ENCODE data around the gene ABCG1.

ABCG1 gene

DNA sequence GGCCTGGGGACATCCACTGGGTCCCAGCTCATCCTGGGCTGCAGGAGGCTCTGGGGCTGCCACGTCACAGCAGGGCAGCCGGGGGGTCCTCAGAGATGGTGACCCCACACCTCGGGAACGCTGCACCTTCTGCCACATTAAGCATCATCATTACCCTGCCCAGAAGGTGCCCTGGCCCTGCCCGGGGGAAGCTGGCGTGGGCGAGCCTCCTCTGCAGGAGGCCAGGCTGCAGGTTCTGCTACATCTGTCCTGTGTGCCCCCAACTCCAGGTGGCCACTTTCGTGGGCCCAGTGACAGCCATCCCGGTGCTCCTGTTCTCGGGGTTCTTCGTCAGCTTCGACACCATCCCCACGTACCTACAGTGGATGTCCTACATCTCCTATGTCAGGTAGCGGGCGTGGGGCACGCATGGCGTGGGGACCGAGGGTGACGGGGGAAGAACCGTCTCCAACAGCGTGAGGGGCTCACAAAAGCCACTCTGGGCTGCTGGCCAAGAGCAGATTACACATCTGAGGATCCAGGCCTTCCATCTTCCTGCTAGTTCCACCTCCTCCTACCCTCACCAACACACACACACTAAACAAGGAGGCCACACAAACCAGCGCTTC, 75.4 kb downstream of the ABCG1 start:
- no peak for DNase-seq

DNA sequence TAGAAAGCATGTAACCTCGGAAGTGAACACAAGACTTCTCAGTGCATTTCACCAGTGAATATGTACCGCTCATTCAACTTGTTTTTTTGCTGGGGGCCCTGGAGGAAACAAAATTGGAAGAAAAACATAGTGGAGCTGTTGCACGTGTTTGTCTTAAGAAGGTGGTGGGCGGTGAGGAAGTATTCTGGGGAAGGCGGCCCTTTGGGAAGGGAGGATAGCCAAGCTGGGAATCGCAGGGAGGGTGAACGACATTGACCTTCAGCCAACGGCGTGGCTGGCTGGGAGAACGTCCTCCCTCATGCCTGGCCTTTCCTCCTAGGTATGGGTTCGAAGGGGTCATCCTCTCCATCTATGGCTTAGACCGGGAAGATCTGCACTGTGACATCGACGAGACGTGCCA, 76.9 kb downstream of the ABCG1 start:
- DNase-seq = no peak

DNA sequence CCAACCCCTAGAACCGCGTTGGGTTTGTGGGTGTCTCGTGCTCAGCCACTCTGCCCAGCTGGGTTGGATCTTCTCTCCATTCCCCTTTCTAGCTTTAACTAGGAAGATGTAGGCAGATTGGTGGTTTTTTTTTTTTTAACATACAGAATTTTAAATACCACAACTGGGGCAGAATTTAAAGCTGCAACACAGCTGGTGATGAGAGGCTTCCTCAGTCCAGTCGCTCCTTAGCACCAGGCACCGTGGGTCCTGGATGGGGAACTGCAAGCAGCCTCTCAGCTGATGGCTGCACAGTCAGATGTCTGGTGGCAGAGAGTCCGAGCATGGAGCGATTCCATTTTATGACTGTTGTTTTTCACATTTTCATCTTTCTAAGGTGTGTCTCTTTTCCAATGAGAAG, 77.6 kb downstream of the ABCG1 start:
- DNase-seq = no peak

DNA sequence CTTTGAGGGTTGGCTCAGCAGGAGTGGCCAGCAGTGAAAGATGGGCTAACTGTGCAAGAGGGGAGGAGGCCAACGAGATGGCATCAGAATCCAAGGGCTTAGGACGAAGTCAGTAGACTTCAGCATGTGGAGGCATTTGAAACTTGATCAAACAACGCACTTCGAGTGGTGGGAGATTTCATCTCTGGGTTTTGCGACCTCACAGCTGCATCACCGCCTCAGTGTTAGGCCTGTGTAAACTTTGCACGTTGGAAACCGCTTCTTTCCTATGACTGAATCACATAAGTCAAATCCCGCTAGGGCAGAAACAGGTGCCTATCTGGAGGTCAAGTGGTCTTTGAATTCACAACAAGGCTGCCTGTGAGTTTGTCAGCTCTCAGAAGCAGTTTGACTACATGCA, 78.4 kb downstream of the ABCG1 start:
- DNase-seq = no peak

DNA sequence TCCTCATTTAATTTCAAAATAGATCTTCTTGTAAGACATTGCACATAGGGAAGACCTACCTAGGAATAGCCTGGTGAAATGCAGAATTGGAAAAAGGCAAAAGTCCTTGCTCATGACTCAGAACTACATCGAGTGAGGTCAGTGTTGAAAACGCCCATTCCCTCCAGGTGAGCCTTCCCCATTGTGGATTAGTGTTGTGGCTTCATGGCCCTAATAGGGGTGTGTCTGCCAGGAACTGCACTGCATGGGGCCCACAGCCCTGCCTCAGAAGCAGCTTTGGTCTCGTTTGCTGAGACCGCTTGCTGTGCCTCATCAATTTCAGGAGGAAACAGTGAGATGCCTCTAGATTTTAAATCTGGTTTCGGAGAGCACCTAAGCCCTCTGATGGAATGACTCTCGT, 79.3 kb downstream of the ABCG1 start:
- DNase-seq = no peak

DNA sequence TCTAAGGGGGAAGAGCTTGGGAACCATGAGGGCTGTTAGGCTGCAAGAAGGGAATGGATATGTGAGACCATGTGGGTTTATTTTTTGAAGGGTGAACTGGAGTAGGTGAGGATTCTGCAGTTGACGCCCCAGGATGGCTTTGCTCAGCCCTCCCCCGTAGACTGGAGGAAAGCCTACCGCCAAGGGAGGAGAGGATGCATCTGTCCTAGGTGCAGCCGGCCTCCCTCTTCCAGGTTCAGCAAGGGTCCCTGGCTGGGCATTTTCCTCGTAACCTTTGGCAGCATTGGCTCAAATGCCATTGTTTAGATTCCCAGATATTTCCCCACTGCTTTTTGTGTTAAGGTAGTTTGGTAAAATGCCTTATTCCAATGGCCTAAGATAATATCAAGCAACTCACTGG, 79.7 kb downstream of the ABCG1 start:
- no peak for DNase-seq

DNA sequence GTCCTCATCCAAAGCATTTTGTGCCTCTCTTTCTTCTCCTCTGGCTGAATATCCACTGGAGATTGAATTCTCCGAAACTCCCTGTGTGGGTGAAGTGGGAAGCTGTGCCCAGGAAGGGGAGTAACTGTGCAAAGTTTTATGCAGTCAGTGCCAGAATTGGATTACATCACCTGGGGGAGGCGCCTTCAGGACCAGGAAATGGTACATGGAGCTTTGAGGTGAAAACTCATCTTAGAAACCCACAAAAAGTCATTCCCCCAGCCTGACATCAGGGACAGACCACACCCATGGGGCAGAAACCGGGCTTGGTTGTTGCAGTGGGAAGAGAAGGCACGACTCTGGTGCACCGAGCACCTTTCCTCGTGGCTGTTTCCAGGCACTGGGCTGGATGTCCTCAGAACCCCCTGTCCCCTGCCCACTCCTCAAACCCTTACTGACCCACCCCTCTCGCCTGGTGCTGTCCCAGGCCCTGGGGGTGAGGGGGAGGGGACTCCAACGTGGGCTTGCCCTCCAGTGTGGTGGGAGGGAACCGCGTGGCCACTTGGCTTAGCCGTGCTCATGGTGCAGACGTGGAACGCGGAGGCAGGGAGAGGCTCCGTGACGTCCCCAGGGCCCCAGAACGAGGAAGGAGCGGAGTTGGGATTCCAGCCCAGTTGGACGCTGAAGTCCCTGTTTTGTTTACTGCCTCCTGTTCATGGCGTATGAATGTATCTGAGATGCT, 80.5 kb downstream of the ABCG1 start:
- DNase-seq = no peak

DNA sequence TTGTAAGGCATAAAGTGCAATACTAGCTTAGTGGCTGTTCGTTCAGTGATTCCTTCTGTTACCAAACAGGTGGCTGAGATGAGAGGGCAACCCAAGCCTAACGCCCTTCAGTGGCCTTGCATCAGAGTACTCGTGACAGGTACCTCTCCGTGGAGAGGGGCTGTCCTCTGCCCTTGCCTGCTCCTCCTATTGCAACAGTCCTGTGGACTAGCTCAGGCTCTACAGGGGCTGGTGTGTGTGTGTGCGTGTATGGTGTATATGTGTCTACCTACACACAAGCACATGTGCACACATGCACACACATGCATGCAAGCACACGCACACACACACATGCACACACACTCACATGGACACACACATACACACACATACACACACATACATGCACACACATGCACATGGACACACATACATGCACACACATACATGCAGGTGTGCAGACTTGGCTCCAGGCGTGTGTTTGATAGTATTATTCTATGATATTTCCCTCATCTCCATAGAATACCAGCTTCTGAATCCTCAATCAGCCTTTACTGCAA, 81.2 kb downstream of the ABCG1 start:
- DNase-seq = no peak

DNA sequence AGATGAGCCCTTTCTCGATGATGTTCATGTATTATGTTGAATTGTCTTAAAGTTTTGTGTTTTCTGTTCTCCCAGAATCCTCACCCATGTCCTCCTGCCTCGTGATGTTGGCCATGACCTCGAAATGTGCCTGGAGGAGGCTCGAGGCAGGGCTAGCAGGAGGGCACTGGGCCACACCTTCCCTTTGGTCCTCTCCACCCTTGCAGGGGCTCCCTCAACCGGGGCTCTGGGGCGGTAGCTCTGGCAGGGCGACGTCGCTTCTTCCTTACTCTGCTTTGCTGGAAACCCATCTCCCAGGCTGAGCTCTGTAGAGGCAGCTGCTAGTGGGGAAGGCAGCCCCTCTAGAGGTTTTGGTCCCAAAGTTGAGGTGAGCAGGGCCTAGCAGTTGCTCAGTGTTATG, 82.0 kb downstream of the ABCG1 start:
- no peak for DNase-seq

DNA sequence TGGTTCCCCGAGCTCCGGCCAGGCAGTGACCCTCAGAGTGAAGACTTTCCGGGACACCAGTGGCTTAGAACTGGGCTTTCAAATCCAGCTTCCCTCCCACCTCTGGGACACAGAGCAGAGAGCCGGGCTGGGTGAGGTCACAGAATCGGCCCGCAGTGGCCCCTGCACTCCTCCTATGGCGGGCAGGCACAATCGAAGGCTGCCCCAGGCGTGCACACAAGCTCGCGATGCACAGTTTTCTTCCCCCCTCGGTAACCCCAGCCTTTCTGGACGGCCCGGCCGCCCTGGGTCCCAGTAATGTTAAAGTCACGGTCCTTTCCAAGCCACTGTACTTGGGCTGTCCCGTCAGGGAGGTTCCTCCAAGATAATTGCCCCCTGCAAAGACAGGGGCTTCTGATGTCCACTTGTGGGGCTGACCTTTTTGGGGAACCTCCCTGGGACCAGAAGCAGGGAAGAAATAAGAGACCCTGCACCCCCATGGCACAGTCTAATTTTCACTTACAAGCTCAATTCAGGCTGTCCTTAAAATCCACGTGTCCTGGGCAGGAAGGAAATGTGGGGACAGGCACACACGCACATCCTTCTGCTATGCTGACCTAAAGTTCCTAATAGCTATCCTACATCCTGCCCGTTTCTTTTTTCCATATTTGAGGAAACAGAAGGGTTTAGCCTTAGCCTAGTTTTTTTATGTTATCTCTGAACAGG, 82.6 kb downstream of the ABCG1 start:
- DNase-seq = no peak

DNA sequence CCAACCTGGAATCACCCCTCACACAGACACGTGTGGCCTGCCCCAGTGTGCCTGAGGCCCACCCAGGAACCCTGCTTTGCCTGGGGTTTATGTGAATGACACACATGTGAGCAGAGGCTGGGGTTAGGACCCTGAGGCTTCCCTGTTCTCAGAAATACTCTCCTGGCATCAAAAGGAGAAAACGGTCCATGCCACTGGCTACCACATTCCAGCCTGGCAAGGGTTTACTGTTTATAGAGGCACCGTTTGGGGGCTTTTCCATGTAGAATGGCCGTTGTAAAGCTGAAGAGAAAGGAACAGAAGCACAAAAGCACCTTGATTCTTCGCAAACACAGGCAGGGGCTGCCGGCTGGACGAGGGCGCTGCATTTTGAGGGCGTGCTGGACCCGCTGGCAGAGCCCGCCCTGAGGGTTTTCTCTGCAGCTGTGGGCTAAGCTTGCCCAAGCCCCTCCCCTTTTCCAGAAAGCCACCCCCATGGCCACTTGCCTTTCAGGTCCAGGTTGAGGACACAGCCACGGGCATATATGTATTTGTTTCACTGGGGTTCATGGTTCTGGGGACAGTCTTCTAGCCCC, 83.2 kb downstream of the ABCG1 start:
- DNase-seq = no peak

DNA sequence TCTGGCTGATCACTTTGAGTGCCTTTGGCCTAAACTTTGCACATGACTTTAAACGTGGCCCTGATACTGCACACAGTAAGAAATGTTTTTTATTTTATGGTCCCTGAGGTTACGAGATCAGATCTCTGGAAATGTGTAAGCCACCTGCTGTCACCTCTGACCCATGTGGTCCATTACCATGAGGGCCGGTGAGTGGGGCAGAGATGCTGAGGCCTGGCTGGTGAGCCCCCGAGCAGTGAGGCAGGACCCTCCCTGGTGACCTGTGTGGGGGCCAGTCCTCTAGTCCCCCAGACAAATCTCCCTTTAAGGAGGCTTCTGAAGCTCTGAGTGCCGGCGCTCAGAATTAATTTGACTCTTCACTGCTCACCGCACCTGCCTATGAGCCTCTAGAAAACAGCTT, 83.9 kb downstream of the ABCG1 start:
- DNase-seq = no peak

DNA sequence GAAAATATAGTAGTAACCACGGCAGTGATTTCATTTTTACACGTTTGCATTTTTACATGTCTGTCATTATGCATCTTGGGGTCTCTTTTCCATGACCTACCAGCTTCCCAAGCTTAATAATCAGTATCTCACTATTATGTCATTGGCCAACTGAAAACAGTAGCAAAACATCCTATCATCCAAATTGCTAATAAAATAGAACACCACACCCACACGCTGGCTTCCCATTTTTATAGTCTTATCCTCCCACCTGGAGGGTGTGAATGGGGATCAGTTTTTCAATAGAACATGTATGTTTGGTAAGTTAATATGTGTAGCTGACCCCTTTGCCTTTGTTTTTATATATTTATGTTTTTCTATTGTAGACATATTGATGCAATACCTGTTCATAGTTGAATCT, 84.5 kb downstream of the ABCG1 start:
- no peak for DNase-seq

DNA sequence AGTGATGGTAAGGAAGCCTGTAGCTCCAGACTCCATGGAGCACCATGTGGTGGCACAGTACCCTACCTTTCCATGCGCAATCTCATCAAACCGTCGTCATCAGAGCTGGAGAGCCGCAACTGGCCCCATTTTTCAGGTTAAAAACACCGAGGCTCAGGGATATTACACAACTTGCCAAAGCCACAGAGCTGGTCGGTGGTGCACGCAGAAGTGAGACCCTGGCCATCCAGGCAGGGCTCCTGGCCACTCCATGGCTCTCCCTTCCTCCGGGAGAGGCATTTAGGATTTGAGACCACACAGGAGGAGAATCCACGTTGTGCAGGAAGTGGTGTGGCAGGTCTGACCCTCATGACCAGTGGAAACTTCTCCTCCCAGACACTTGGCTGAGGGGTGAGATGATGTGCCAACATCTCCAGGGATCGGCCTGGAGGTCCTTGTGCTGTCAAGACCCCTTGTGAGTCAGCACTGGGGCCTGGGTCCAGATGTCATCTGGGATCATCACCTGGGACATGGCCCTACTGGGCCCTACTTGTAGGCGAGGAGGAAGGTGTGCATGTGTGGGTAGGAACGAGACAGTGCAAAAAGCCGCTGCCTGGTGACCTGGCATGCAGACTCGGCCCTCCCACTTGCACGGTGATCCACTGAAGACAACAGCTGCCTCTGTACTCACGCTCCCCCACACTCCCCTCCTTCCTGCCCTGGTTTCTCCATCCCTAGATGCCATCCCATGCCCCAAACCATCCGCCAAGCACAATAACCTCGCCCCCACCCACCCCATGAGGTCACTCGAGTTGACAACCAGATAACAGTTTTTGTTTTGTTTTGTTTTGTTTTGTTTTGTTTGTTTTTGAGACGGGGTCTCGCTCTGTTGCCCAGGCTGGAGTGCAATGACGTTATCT, 85.9 kb downstream of the ABCG1 start:
- no peak for DNase-seq

DNA sequence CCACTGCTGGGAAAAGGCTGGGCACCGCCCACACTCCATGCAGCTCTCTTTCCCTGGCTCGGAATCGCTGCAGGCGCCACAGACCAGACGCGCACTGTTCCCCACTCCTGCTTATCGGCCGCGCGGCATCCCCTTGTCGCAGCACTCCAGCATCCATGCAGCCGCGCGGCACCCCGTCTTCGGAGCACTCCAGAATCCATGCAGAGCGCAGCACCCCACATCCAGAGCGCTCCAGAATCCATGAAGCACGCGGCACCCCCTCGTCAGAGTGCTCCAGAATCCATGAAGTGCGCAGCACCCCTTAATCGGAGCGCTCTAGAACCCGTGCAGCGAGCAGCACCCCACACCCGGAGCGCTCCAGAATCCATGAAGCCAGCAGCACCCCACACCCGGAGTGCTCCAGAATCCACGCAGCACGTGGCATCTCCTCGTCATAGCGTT, 86.8 kb downstream of the ABCG1 start:
- DNase-seq = no peak

DNA sequence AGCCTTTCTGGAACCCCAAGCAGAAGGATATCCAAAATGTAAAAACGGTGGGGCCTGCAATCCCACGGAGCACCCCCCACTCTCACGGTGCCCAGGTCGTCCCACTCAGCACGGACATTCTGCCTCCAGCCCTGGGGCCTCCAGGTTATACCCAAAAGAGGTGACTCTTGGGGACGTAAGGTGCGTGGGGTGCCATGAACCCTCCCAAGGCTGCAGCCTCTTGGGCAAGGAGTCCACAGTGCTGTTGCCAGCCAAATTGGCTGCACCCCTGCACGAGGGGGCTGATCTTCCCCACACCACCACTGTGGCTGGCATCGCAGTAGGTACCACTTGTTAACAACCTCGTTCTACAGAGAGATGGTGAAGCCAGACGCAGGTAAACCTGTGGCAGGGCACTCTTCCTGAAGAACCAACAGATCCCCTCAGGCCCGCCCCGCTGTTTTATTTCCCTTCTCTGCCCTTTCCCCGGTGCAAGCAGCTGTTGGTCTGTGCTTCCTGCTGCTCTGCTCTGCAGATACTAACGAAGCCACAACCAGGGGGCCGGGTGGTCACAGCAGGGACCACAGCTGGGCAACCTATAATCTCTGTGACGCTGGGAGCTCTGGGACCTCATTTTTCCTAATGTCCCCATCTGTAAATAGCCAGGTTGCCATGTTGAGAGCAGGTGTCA, 87.6 kb downstream of the ABCG1 start:
- DNase-seq = no peak

DNA sequence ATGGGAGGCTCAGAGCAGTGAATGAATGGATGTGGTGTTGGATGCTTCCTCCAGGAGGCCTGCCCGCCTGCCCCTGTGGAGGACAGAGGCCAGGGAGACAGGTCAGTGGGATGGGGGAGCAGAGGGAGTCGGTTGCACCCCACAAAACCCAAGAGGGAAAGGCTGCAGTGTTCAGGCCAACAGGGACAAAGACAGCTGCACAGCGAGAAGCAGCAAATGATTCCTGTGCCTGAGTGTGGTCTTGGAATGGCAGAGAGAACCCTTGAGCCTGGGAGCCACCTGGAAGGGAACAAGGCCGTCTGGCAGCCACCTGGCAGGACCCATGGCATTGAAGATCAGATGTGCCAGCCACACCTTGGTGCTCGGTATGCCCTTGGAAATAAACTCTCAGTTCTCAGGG, 88.2 kb downstream of the ABCG1 start:
- DNase-seq = no peak

DNA sequence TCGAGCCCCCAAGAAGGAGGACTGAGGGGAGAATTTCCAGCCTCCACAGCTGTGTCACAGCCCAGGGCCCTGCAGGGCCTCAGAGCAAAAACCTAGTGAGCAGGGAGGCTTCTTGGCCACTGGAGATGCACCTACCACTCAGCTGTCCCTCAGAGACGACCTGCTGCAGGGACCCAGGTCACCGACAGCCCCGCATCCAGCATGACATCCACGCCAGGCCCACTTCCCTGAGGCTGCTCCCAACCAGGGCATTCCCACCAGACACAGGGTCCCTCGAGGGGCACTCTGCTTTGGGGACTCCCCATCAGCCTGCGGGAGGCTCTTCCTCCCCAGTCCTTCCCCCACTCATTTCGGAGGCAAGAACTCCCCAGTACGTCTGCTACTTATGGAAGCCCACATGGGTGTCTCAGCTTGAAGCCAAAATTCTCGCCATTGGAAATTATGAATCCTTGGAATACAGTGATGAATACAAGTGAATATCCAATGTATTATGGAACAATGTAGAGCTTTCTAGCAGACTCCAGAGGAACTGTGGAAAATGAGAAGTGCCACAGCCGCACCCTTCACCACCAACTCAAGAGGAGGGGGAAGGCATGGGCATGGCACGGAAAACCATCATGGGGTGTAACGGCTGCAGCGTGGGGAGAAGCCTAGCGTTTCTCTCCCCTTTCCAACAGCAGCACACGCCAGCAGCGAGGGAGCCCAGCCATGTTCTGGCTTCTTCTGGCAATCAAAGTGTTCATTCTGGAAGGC, 89.4 kb downstream of the ABCG1 start:
- no peak for DNase-seq

DNA sequence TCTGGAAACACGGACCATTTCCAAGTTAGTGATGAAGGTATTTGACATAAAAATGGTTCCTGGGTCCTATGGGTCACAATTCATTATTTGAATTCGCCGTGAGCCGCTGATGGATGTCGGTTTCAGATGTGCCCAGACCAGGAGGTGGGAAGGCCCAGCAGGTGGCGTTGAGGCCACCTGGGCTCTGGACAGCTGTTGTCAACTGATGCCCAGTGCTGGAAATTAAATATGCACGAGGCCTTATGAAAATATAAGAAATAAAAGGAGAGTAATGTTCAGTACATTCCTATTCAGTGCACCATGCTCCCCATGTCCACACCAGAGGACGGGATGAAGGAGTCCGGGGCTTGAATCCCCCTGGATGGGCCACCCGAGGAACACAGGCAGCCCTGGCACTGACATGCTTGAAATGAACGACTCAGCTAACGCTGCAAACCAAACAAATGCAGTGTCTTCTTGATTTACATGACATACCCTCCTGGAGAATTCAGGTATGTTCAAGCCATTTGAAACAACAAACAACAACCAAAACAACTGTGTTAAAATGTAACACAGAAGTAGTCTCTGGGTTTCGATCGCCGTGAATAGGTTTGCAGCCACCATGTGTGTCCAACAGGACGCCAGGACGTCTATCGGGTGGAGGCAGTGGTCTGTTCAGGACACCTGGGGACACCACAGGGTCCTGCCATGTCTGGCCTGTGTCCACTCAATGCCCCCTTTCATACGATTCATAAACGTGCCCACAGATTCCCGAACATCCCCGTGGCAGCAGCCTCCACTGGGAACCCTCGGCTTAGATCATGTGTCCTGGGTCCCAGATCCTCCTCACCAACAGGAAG, 90.2 kb downstream of the ABCG1 start:
- no peak for DNase-seq

DNA sequence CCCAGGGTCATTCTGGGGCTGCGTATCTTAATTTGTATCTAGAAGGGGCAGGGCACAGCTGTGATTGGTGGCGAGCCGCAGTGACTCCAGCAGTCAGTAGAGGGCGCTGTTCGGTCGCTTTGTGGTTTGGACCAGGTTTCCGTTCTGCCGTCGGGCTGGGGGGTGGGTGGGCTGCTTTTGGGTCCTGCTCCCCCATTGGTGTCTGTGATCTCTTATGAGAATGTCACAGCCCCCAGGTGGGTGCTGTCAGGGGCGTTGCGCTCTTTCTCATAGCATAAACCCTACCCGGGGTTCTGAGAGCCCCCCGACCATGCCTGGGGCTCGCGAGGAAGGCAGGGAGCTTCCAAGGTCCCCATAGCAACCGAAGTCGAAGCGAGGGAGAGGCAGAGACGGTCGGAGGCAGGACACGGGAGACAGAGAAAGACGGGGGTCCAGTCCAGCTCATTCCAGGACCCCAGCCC, 90.8 kb downstream of the ABCG1 start:
- peak; percentile 12 for DNase-seq
